Posterior vena cava (tissue), 2 donors: Measurements from ENCODE around the gene ZNF44. TPM values are rescaled to one million over a fixed set of nuclear protein-coding genes. Genes with fewer than 3 reads are reported as not detected.
A peak's percentile ranks its signal among the peaks of the same experiment; 100 is the strongest.
"Not testable (repeated sequence)": the region's sequence is repeated elsewhere in the genome, so short reads cannot be mapped to it uniquely, and the experiment has no call there.

Experiments
- DNase-seq: peaks from one replicate; pipeline ENCODE4 v3.0.0-alpha.2; 2020; ENCODE audit warnings: low spot score
- intact Hi-C, 2 donors: fragments of 100-400 bp; cut with DNase I; formaldehyde crosslinking; loops; one replicate each; pipeline versions ENCODE4 v1.14.1 to v1.14.2; 2022 to 2023
- long read RNA-seq, 2 donors: library from polyadenylated mRNA; unstranded; transcript quantifications; one replicate each; pipeline ENCODE4 v2.0.0, GENCODE V29; 2020 to 2021
- total RNA-seq, 2 donors: library from RNA; stranded (reverse); fragmentation: NEBNext Ultra II Directional; extraction: Animal tissue kit (Norgen Biotek cat#: 25700); gene quantifications; one replicate each; pipeline ENCODE4 v1.2.1, GENCODE V29; 2021
- donor health status: DM: yes; HTN: yes; CAD: no.
- donor health status: DM: yes; HTN: yes; CAD: no.

ZNF44 gene
- 10 to 100 TPM; 12.0 to 14.5 TPM for total RNA-seq
- long read RNA-seq, donor 1, partial matches to known transcripts, result 1 of 8 reads
- long read RNA-seq, donor 1, other reads (novel, unspliced or antisense), result 4 of 8 reads
- long read RNA-seq, donor 2, transcript ZNF44-202 (4 exons, 2,119 nt), result major isoform, 5 of 10 reads
- long read RNA-seq, donor 2, partial matches to known transcripts, result 0 of 10 reads
- long read RNA-seq, donor 2, other reads (novel, unspliced or antisense), result 5 of 10 reads

DNA sequence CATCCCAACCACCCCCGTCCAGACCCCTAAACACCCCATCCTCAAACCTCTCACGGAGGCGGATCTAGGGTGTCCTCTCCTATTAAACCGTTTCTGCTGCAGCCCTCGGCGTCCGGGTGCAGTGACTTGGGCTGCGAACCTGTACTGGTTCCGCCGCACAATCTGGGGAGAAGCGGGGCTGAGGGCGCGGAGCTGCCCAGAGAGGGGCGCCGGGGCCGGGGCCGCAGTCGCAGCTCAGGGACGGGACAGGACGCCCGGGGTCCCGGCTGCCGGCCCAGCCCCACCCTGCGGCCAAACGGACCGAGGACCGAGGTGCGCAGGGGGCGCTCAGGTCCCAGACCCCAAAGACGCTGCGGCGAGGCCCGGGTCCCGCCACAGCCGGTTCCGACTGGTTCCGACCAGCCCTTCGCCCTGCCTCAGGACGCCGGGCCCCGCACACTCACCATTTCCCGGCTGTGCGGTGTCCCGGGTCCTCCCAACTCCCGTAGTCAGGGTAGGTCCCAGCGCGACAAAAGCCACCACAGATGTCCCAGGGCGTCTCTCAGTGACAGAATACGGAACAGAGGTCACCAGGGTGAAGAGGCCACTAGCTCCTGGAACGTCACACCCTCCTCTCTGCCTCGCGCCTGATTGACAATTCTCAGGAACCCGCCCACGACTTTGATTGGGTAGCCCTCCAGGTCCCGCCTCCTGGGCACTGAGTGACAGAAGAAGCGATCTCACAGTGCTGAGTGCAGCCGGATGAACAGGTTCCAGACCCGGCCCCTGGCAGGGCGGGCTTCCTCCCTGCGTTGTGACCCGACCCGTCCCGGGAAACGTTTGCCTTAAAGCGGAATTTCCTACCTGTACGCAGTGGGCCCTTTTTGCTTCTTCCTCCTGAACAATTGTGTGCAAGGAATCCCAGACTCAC is at the start of gene ZNF44:
Gene ZNF44 (minus strand): TSS at position 635 of the 910 bp plus-strand sequence. CDS start 189 bp downstream, at position 446.
- intact Hi-C loops, result loop anchor here (10.0 kb wide), 2 partner anchors 70 to 120 kb away; partner anchors contain the start of gene ZNF442 (in 1 of the 2)
- DNase-seq, result peak; percentile 99

DNA sequence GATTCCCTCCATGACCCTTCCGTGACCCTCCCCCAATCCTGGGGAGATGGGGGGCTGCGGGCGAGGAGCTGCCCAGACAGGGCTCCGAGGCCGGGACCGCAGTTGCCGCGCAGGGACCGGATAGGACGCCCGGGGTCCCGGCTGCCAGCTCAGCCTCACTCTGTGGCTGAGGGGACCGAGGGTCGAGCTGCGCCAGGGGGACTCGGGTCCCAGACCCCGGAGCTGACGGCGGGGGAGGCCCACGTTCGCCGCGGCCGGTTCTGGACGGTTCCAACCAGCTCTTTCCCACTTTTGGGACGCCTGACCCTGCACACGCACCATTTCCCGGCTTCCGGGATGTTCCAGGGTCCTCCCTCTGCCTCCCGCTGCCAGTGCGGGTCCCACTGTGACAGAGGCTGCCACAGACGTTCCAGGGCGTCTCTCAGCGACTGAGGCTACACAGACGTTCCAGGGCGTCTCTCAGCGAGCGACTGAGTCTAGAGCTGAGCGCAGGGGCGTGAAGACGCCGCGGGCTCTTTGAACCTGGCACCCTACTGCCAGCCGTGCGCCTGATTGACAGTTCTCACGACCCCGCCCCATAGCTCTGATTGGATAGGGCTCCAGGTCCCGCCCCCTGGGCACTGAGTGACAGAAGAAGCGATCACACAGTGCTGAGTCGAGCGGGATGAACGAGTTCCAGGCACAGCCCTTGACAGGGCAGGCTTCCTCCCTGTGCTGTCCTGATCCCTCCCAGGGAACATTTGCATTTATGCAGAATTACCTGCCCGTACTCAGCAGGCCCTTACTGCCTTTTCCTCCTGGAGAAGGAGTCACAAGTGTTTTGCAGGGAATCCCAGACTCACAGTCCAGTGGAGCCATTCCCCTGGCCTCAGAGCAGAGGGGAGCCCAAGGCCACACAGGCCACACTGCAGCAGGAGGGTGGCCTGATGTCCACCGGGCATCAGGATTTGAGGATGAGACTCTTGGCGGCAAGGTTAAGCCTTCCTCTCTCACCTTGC is 38.8 kb upstream of the ZNF44 start, which contains the start of gene ZNF563:
Gene ZNF563 (minus strand): TSS at position 472 of the 998 bp plus-strand sequence. CDS start 151 bp downstream, at position 321.
- peak; percentile 99 for DNase-seq
- intact Hi-C loops, result no loop called here

DNA sequence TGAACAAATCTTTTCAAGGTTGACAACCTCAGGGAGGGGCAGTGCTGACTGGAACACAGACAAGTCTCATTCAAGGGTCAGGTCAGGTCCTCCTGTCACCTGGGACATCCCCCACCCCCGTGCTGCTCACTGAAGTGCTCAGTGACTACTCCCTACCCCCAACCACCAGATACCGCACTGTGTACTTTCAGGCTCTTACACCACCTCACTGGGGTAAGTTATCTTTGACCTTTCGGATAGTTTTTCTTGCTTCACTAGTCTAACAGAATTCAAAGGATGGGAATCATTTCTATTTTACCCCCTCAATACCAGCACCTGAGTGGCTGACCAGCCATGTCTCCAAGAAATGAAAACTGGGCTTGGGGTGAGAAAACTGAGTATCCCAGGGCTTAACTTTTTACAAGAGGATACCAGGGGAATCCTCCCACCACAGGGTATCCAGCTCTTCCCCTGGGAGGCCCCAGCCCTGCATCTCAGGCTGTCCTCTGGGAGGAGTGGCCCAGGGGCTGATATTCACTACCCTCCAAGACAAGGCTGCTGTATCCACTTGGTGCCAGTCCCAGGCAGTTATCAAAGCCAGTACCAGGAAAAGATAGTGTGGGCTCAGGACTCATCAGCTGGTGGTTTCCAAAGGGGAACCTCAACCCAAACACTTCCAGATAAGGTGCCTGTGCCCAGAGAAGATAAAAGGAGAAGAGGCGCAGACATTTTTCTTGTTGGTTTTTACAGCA is 36.7 kb upstream of the ZNF44 start:
- intact Hi-C loops, result no loop called here
- no peak for DNase-seq

- intact Hi-C loops, result no loop called here
- DNase-seq, result no peak
These were observed 35.7 kb upstream of the ZNF44 start for GRCh38 chr19:12330340-12330739.

DNA sequence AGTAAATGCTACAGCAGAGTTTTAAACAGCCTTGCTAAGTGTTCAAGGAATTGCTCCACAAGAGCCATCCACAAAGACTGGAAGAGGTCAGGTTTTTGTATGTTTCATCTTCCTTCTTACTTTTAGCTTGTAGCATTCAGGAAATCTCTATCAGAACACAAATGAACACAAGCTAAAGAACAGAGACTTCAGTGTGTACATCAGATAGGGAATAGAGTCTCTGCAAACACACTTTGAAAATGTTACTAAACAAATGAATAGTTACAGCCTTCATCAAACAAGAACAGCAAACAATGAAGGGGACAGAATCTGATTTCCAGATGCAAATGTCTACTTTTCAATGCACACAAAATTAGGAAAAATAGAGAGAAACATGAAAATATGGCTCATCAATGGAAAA is 31.0 kb upstream of the ZNF44 start:
- no peak for DNase-seq
- intact Hi-C loops, result no loop called here

- intact Hi-C loops, result no loop called here
- no peak for DNase-seq
These were observed 24.2 kb upstream of the ZNF44 start for GRCh38 chr19:12318782-12319413.

- no peak for DNase-seq
- intact Hi-C loops, result no loop called here
These were observed 19.9 kb upstream of the ZNF44 start for GRCh38 chr19:12314553-12314952.

DNA sequence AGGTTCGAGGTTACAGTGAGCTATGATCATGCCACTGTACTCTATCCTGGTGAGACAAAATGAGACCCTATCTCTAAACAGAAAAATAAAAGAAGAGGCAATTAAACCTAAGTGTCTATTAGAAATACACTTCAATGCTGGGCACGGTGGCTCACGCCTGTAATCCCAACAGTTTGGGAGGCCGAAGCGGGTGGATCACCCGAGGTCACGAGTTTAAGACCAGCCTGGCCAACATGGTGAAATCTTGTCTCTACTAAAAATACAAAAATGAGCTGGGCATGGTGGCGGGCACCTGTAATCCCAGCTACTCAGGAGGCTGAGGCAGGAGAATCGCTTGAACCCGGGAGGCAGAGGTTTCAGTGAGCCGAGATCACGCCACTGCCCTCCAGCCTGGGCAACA is 14.2 kb upstream of the ZNF44 start:
- intact Hi-C loops, DNase-seq: not testable (repeated sequence)

DNA sequence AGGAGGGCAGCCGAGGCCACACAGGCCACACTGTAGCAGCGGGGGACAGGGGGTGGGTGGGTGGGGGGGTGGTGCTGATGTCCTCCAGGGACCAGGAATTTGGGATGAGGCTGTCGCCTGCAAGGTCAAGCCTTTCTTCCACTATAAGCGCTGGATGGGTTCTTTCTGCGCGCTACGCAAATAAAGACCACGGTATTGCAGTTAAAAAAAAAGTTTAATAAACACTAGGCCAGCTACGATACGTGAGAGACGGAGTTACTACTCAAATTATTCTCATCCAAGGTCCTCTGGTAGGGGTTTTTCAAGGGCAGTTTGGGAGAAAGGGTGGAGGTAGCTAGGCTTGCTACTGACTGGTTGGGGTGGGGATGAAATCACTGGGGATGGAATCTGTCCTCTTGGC is 508 bp upstream of the ZNF44 start:
- intact Hi-C loops, result loop anchor here (10.0 kb wide), 2 partner anchors 70 to 120 kb away; partner anchors contain the start of gene ZNF442 (in 1 of the 2)
- DNase-seq, result no peak

DNA sequence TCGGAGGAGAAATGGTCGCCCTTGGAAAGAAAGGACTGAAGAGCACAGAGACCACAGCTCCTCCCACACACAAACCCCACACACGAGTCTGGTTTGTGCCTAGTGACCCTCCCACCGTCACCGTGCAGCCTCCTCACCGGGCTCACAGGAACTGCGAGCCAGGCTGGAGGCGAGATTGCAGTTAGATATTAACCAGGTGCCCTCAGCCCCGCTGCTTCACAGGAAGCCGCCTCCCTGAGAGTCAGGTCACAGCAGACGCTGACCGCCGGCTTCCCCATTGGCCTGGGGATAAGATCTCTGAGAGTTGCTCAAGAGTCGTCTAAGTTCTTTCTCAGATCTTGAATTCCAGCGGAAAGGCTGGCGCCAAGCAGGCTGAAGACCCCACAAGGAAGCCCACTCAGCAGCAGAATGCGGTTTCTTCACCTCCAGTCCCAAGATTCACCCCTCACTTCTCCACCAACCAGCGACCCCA is 870 bp downstream of the ZNF44 start:
- peak; percentile 92 for DNase-seq
- intact Hi-C loops, result loop anchor here (10.0 kb wide), 2 partner anchors 71 to 119 kb away; partner anchors contain the start of gene ZNF442 (in 1 of the 2)

DNA sequence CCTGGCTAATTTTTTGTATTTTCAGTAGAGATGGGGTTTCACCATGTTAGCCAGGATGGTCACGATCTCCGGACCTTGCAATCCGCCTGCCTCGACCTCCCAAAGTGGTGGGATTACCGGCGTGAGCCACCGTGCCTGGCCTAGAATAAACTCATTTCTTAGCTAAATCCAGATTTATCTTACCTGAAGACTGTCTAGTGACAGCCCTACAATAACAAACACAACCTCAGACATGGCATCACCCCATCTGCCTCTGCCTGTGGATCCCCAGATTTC is 5.0 kb downstream of the ZNF44 start:
- DNase-seq, result no peak
- intact Hi-C loops, result loop anchor here (10.0 kb wide), 2 partner anchors 75 to 115 kb away; partner anchors contain the start of gene ZNF442 (in 1 of the 2)

DNA sequence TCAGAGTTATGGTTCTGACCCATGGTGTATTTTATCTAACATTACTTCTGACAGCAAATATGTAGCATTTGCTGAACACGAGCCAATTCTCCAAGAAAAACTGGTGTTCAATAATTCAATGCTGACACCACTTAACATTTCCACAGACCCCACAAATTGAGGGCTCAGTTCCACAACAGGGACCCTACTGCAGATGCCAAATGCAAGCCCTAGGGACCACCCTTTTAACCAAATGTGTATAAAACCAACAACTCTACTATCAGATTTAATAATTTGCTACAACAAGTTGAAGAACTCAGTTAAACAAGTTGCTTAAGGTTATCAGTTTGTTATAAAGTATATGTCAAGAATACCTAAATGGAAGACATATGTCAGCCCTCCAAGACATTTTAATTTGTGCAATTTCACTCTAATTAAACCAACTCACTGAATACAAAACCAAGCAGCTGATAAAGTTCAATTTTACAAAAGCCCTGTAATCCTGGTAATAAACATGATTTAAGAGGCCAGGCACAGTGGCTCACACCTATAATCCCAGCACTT is 6.7 kb downstream of the ZNF44 start:
- DNase-seq, result no peak
- intact Hi-C loops, result no loop called here

- DNase-seq, result no peak
- intact Hi-C loops, result no loop called here
These were observed 10.1 kb downstream of the ZNF44 start for GRCh38 chr19:12284631-12285030.

GRCh38 chr19:12284226-12284625 is 10.5 kb downstream of the ZNF44 start:
- no peak for DNase-seq

DNA sequence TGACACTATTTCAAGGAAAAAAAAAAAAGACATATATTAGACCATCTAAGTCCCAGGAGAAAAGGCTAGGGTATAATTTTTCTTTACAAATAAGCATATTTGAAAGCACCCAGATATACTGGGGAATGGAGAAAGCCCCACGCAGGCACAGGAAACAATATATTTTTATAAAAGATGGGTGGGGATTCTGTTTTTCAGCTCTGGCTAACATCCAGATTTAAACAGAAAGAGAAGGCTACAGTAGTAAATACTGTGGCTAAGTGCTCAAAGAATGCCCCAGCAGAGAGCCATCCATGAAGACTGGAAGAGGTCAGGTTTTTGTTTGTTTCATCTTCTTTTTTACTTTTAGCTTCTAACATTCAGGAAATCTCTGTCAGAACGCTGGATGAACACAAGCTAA is 16.0 kb downstream of the ZNF44 start:
- intact Hi-C loops, result no loop called here
- no peak for DNase-seq

More at GRCh38 chr19:12284226-12284625, 10.5 kb downstream of the ZNF44 start:
- intact Hi-C loops, result no loop called here

GRCh38 chr19:12272980-12273901 is 21.4 kb downstream of the ZNF44 start:
- intact Hi-C loops, result no loop called here
- DNase-seq, result no peak

GRCh38 chr19:12272386-12272785 is 22.3 kb downstream of the ZNF44 start:
- intact Hi-C loops, result no loop called here
- DNase-seq, result no peak
